NCI-H1694 treated with DMSO at 0.1 percent for 48 hours (cell line): Measurements from ENCODE around the gene MCRIP1.
"Not testable (repeated sequence)": the region's sequence is repeated elsewhere in the genome, so short reads cannot be mapped to it uniquely, and the experiment has no call there.

Source experiments
- DNase-seq: peaks from one replicate; lab custom pipeline; 2025; lab: John Stamatoyannopoulos, UW

MCRIP1 gene

DNA sequence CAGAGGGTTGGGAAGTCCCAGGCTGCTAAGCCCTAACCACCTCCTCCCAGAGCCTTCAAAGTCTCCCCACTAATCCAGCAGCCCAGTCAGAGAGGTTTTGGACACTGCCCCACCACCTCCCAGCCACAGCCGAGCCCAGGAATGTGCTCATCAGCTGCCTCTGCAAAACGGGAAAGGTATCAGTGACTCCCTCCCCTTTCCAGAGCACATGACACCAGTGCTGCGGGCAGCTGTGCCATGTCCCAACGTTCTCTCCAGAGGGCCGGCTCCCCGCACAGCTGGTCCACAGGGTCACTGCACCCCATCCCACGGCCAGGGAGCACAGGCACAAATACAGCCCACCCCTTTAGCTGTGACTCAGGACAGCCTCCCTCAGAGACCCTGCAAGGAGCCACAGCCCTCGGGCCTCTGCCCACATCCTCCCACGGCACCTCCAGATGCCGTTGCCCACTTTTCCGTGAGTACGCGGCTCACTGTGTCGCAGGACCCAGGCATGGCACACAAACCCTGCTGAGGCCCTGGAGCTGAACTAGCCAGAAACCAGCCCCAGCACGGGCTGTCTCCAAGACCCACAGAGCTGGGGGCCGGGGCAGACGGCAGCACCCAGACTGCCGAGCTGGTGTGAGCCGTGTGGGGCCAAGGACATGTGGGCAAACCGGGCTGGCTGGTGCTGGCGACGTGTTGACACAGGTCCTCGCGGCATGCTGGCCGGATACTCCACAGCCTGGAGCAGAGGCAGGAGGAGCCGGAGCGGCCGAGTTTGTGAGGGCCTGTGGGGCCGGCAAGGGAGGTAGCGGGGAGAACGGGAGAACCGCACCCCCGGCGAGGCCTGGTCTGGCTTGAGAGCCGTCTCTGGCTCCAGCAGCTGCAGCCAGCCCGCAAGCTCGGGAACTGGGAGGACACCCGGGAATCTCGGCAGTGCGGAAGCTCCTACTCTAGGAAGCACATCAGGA lies 8.0 kb upstream of the MCRIP1 start:
- DNase-seq = no peak

DNA sequence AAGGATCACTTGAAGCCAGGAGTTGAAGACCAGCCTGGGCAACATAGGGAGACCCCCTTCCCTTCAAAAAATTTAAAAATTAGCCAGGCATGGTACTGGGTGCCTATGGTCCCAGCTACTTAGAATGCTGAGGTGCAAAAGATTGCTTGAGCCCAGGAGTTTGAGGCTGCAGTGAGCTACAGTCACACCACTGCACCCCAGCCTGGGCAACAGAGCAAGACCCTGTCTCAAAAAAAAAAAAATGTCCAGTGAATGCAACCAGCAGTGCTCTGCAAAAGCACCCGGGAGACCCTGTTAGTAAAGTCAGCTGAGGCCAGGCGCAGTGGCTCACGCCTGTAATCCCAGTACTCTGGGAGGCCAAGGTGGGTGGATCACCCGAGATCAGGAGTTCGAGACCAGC lies 7.0 kb upstream of the MCRIP1 start:
- not testable (repeated sequence) for DNase-seq

DNA sequence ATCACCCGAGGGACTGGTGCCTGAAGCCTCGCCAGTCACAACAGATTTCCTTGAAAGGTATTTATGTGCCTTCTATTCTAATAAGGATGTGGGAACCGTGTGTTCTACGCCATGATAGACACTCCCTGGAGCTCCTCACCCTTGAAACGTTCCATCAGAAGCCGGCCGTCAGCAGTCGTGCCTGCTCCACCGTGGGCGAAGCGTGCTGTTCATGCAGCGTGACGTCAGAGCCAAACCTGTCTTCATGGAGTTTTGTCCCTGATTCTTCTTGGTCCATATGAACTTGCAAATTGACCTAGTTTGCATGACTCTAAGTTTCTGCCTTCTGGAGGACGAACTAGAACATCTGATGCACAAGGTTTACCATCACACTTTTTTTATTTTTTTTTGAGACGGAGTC lies 6.2 kb upstream of the MCRIP1 start:
- no peak for DNase-seq

DNA sequence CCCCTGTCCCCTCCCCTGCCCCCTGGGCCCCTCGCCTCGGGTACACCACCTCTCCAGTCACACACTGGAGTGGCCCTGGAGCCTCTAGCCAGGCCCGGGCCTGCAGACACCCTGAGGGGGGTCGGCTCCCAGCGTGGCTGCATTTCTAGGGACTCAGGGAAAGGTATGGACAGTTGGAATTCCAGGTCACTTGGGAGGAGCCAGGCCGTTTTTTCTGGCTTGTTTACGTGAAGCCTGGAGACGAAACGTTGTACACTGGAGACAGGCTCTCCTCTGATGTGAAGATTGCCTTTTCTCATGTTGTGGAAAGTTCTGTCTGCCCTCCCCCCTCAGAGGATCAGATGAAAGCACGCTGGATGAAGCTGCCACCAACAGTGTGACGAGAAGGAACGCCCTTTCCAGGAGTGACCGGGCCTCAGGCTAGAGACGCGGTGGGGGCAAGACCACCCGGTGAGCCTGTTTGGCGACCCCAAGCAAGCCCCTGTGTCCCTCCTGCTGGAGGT lies 5.7 kb upstream of the MCRIP1 start:
- no peak for DNase-seq

DNA sequence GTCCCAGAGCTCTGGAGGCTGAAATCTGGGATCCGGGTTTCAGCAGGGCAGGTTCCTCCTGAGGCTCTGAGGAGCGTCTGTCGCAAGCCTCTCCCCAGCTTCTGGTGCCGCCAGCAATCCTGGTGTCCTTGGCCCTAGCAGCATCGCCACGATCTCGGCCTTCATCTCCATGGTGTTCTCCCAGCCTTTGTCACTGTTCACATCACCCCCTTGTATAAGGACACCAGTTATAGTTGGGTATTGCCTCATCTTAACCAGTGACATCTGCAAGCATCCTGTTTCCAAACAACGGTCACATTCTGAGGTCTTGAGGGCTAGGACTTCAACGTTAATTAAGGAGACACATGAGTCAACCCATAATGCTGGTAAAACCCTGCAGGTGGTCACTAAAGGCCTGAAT lies 4.5 kb upstream of the MCRIP1 start:
- DNase-seq = peak; percentile 16

DNA sequence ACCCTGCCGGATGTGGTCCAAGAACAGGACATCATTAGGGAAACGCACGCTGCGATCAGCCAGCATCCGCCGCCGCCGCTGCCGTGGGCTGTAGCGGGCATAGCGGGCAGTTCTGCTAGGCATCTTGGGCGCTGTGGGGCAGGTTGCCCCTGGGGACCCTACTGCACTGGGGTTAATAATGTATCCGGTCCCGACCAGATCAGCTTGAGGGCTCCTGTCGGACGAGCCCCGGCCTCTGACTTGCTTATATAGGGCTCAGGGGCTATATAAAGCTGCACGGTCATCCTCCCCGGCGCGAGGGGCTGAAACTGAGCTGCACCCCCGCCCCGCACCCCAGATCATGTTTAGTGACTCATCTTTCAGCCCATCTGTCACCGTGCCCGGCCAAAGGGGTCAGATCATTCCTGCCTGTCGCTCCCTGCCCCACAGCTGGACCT lies 1.8 kb upstream of the MCRIP1 start, which contains the start of gene PPP1R27:
Gene PPP1R27, minus strand, starts transcription at position 220 of the 437 bp plus-strand sequence. Its CDS starts 97 bp downstream, at position 123.
- DNase-seq = no peak

DNA sequence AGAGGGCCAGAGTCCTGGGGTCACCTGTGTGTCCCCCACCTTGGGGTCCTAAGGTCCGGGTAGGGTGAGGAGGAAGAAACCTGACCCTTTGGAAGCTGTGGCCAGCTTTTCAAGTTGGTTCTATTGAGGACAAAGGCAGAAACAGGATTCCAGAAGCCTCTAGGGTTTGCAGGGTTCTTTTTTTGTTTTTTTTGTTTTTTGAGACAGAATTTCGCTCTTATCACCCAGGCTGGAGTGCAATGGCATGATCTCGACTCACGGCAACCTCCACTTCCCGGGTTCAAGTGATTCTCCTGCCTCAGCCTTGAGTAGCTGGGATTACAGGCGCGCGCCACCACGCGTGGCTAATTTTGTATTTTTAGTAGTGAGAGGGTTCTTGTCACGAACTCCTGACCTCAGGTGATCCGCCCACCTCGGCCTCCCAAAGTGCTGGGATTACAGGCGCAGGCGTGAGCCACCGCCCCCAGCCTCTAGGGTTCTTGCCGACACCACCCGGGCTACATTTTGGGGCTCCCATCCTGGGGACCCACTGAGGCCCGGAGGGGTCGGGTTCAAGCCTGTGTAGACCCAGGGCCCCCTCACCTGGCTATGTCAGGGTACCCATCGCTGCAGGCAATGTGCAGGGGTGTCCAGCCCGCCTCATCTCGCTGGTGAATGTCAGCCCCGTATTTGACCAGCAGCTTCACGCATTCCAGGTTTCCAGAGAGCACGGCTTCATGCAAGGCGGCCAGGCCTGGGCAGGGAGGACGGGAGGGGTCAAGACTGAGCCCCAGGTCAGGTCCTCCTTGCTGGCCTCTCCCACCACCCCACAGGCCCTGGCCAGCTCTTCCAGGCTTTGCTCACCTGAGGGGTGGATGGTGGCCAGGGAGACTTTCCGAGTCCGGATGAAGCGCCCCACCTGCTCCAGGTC lies 1.1 kb upstream of the MCRIP1 start:
- DNase-seq = no peak

DNA sequence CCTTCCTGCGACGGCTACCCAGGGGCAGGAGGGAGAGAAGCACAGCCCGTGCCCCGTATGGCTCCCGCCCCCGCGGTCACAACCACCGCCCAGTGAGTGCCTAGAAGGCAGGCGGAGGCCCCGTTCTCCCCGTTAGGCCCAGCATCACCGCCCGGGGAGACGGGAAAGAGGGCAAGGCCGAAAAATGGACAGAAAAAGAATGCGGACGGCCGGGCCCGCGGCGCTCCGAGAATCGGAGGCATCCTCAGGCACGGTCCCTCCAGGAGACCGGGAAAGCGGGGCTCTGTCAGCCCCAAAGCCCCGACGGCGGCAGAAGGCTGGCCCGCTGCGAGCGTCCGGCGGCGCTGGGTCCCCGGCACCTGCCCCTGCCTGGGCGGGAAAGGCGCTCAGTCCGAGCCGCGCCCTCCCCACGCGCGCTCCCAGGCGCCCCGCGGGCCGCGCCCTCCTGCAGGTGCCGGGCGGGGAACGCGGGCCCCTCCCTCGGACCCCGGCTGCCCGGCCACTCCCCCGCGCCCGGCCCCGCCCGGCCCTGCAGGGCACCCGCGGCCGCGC lies 407 bp downstream of the MCRIP1 start:
- no peak for DNase-seq

DNA sequence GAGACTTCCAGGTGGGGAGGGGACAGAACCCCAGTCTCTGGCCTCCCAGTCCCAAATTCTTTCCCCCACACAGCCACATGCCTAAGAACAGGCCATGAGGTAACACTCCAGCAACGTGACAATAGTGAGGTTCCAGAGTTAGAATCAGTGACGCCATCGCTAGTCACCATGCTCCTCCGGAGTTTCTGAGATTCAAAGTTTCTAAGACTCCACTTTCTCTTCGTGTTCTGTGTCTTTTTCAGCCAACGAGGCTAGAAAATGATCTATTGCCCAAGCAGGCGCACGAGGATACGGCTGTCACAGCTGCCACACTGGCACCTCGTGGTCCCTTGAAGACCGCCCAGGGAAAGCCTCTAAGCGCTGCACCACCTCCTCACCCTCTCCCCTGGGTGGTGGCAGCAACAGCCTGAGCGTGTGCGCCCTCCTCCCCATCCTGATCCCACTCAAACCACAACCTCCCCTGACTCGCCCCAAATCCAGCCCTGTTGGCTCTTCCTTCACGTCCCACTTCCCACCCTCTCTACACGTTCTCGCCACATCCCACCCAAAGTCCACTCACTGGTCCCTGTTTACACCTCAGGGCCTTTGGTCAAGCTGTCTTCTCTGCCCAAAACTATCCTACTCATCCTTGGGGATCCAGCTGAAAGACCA lies 1.0 kb downstream of the MCRIP1 start:
- peak; percentile 29 for DNase-seq

DNA sequence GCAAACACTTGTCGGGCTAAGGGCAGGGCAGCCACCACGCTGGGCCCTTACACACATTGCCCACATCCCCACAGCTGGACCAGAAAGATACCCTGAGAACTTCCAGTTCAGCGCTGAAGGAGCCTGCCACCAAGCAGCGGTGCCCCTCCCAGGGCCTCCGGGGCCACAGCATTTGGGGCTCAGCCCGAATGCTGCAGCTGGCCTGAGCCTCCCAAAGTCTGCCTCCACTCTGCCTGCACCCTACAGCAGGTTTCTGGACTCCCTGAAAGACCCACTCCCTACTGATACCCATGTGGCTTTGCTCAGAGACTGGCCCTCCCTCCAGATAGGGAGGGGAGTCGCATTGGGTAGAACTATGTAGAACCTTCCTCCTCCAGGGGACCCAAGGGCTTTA lies 1.5 kb downstream of the MCRIP1 start:
- no peak for DNase-seq

DNA sequence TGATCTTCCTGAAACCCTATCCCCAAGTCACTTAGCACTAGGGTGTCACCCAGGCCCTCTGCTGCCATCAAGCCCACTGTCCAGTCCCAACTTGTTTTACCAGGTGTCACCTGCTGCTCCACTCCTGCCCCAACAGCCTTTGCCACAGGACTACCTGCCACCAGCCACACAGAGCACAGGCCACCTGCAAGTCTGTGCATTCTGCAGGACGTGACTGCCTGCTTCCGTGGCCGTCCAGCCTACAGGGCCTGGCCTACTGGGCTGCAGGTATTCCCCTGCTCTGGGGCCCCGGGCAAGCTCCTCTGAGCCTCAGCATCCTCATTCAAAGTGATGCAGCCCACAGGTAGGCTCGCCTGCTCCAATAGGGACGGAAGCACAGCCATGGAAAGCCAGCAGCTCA lies 3.2 kb downstream of the MCRIP1 start:
- DNase-seq = no peak

DNA sequence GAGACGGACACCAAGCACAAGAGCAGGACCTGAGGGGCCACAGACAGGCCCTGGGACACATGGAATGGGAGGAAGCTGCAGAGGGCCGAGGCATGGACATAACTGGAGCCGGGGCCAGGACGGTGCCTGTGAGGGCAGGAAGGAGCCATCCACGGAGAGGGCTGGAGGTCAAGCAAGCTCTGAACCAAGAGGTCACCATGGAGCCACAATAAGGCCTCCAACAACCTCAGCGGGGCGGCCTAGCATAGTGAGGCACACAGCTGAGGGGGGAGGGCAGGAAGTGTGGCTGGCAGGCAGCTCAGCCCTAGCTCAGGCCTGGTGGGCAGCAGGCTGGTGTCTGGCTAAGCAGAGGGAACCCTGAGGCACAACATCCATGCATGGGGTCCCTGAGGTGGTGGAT lies 4.4 kb downstream of the MCRIP1 start:
- no peak for DNase-seq

DNA sequence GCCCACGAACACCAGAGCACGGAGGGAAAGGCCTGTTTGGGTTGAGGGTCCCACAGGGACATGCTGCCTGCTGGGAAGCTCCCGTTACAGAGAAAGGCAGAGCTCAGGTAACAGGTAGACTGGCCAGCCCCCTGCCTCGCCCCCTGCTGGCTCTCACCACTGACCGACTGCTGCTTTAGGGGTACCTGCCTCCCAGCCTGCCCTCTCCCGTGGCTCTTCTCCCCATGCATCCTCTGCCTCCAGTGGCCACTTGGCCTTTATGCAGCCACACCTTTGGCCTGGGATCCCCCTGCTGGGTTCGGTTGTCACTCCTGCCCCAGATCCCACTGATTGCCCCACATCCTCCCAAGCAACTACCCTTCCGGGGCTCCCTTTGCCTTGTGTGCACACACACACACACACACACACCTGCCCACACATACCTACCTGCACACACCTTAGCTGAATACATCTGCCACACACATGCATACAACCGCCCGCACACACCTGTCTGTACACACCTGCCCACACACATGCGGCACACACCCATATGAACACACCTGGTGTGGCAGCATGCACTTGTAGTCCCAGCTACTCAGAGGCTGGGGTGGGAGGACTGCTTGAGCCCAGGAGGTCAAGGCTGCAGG lies 7.1 kb downstream of the MCRIP1 start:
- no peak for DNase-seq

DNA sequence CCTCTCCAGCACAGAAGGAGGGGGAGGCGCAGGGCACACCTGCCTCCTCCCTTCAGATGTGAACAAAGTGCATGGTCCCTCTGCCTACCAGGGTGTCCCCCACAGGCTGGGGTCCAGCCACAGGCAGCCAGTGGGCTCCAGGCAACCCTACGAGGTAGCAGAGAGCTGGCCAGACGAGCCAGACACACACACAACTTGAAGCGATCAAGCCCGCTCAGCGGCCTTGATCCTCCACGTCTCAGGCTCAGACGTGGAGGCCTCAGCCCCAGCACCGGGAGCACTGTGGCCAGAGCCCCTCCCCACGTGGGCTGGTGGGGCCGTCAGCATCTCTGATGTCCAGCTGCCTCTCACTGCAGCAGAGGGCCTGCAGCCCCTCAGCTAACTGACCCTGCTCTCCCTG lies 8.5 kb downstream of the MCRIP1 start:
- no peak for DNase-seq

DNA sequence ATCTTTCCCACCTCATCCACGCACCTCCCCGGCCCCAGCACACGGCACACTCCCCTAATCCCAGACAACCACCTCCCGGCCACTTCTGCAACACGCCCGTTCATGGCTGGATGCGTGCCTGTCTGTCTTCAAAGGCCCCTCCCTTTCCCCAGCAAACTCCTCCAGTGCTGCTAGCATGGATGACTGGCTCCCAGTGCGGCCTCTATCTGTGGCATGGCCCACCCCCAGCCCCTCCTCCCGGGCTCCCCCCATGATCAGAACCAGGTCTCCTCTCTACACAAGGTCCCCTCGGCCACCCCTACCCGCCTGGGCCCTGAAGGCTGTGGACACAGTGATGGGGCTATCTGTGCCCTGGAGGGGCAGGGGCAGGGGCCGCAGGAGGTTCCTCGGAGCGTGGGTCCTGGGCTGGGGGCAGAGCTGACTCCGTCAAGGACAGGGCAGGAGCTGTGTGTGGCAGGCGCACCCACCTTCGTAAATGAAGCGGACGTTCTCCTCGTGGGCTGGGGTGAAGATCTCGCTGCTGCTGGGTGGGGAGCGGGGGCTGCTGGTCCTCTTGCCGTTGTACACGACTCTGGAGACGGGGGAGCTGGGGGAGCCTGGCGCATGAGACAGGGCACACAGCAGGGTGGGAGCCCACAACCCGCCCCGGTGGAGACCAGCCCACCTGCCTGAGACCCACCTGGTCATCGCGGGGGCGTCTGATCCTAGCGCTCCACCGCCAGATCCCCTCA lies 9.1 kb downstream of the MCRIP1 start:
- no peak for DNase-seq

DNA sequence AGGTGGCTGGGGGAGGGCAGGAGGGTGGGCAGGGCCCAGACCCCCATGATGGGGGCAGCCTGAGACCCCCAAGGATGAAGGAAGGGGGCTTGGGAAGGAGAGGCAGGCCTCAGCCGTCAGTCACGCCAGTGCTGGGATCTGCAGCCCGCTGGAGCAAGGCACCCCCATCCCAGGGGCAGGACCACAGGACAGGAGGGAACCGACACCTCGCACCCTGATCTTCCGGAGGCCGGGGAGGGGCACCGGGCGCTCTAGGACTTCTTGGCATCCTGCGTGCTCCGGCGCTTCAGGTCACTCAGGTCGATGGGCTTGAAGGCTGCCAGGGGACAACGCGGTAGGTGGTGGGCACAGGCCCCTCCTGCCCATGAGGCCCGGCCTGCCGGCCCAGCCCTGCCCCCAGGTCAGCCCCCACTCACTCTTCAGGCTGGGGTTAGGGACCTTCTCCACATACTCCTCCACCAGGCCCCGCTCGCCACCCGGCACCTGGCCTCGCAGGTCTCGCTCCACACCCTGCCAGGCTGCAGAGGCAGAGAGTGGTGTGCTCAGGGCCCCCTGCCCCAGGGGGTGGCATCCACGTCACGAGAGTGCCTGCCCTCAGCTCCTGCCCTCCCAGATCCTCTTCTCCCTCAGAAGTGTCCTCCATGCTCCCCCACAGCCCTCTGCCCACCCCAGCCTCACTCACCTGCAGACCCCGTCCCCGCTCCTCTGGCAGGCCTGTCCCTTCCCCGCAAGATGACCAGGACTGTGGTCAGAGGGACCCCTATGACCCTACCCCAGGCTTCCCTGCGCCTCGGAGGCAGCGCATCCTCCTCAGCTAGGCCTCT lies 9.9 kb downstream of the MCRIP1 start:
- DNase-seq = no peak

DNA sequence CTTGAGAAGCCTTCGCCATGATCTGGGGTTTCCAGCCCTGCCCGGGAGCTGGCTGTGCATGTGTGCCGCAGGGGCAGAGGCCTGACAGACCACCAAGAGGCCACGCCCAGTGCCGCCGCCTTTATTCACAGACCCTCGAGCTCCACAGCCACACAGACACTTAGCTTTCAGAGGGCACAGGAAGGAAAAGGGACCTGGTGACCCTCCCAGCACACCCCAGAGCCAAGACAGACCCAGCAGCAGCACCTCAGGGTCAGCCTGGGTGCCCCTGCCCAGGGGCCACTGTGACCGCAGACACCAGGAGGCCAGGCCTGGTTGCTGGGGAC lies 10.8 kb downstream of the MCRIP1 start:
- DNase-seq = no peak

DNA sequence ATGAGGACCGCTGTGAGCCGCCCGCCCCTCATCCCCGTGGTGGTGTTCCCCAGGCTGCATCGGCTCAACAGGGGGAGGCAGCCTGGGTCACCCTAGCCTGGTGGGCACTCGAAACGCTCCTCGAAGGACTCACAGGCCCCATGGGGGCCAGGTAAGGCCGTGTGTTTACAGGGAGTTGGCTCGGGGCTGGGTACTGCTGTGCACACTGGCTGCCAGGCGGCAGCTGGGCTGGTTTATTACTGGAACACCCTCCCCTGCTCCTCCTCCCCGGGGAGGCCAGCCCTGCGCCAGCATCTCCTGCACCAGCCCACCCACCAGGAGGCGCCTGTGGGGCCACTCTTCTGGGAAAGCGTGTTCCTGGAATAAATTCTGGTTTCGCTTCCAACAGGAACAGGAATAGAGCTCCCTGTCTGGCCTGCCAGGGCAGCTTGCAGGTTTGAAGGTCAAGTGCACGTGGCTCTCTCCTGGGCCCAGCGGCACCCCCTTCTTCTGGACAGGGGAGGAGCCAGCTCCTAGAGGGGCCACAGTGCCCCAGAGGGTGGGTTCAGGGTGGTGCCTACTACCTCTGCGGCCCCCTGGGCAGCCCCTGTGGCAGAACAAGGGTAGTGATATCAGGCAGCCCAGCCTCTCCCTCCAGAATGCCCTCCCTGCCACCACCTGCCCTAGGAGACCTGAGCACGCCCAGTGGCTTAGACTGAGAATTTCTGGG lies 11.3 kb downstream of the MCRIP1 start:
- DNase-seq = peak; percentile 94

DNA sequence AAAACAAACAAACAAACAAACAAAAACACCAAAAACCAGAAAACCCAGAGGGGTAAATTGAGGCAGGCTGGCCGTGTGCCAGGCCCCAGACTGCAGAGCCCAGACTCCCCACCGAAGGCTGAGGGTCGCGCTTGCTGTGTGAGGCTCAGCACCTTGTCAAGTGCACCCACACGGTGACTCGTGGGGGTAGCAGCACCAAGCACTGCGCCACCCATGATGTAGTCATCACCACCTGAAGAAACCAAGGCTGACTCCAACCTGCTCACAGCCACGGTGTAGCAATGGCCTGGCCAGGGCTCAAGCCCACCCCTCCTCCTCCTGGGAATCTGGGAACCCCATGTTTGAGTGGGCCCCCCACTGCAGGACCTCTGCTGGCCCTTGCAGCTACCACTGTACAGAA lies 11.9 kb downstream of the MCRIP1 start:
- no peak for DNase-seq
